Measurements from ENCODE around the gene NPTX1.

NPTX1 gene

DNA sequence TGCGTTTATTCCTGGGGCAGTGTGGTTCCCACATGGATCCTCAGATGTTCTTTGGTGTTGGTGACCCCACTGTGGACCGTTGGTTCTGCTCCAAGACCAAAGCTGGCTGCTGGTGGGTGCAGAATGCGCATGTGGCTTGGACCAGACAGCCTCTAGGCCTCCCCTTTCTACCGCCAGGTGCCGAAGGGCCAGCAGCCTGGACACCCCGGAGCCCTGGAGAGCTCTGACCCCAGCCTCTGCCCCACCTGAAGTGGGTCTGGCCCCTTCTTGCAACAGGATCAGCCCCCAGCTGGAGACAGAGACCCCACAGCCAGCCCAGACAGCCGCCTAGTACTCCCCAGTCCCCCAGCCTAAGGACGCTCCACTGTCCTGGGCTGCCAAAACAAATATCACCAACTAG is 18.4 kb downstream of the NPTX1 start:
- no peak for FAIRE-seq

DNA sequence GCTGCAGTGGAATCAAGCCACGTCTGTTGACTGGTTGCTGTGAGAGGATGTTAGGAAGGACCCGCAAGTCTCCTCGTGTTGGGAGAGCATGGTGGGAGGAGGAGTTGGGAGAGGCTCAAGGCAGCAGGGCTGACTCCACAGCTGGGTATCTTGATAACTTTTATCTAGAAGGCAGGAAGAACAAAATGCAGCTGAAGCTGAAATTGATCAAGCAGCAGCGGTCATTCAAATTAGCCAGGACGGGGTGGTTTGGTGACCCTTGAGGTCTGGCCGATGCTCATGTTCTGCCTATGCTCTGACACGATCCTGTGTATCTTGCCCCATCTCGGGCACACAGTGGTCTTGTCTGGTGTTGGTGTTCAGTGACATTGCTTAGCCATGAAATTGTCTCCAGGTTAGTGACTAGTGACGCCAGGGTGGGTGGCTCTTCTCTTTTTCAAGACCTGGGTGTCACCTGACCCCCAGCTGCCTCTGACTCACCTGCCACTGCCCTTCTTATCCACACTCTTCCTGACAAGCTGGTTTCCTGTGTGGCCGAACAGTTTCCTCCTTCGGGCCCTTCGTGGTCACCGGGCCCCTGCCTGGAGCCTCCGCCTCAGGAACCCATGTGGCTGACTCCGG is 19.1 kb downstream of the NPTX1 start:
- FAIRE-seq = no peak

DNA sequence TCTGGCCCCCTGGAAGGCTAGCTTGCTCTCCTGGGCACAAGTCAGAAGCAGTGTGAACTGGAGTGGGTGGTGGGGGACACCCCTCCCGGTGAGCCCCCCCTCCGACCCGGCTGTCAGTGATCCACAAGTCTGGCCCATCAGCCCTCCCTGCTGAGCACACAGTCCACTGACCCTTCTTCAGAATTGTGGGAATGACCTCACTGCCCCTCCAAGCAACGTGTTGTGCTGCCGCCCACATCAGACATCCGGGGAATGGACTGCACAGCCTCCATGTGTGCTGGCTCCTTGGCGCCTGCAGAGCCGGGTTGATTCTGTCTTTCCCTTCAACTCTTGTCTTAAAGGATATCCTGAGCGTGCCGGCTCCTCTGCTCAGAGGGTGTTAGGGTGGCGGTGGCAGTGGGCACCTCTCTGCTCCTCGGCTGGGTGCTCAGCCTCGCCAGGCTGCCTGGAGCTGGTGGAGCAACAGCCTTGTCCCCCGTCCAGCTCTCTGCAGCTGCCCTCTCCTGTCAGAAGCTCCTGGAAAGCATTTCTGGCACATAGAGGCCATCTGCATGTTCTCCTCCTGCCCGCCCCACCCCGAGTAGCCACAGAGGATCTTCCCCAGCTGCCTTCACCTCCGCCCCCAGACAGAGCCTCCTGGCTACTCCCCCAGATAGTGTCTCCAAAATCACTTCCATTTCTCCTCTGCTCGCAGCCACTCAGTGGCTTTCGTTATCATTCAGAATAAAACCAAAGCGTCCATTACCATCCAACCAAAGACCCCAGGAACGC is 19.8 kb downstream of the NPTX1 start:
- FAIRE-seq = no peak

- no peak for FAIRE-seq
Measured at GRCh38 chr17:80455784-80456183, 20.6 kb downstream of the NPTX1 start.

GRCh38 chr17:80455336-80455710 is 21.1 kb downstream of the NPTX1 start:
- FAIRE-seq = no peak

DNA sequence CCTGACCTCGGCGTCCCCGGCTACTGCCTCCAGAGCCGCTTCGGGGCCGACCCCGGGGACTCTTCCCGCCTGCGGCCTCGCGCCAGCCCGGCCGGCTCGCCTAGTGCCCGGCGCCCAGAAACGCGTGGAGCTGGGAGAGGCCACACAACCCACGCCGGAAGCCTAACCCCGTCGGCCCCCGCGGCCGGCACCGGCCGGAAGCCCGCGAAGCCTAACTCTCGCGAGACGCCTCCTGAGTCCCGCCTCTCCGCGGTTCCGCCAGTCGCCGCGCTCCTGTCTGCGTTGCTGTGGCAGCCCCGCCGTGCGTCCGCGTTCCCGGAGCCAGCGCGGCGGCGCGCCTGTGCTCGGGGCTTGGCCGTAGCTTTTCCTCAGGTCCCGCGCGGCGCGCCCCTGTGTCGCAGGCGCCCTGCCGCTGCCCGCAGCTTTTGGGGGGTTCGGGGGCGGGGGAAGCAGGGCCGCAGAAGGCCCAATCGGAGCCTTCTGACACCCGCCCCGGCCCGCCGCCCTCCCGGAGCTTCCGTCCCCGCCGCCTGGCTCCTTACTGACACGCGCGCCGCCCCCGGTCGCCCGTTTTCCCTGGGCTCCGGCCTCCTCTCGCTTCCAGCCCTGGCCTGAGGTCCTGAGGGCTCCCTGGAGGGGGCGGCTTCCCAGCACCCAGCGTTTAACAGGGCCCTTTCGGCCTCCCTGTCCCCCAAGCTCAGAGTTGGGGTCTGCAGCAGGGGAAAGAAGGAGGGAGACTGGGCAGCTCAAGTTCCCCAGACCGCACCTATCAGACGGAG is 21.7 kb downstream of the NPTX1 start:
- FAIRE-seq = no peak

DNA sequence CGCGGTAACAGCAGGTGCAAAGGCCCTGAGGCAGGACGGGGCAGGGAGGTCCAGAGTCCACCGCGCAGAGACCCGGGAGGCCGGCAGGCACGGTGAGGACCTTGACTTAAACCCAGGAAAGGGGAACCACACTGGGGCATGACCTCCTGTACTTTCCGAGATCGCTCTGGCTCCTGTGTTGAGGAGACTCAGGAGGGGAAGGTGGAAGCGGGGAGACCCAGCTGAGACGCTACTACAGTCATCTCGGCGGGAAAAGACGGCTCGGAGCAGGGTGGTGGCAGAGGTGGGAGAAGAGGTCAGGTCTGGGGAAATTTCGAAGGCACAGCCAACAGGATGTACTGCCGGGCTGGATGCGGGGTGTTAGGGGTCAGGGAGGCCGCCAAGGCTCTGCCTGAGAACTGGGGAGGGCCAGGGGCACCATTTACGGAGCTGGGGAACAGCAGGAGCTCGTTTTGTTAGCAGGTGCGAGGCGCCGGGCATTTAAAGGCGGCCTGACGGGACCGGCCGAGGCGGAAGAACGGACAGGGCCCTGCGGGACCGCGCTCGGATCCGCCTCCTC is 22.3 kb downstream of the NPTX1 start:
- FAIRE-seq = no peak

GRCh38 chr17:80453126-80453997 is 23.0 kb downstream of the NPTX1 start:
- no peak for FAIRE-seq

DNA sequence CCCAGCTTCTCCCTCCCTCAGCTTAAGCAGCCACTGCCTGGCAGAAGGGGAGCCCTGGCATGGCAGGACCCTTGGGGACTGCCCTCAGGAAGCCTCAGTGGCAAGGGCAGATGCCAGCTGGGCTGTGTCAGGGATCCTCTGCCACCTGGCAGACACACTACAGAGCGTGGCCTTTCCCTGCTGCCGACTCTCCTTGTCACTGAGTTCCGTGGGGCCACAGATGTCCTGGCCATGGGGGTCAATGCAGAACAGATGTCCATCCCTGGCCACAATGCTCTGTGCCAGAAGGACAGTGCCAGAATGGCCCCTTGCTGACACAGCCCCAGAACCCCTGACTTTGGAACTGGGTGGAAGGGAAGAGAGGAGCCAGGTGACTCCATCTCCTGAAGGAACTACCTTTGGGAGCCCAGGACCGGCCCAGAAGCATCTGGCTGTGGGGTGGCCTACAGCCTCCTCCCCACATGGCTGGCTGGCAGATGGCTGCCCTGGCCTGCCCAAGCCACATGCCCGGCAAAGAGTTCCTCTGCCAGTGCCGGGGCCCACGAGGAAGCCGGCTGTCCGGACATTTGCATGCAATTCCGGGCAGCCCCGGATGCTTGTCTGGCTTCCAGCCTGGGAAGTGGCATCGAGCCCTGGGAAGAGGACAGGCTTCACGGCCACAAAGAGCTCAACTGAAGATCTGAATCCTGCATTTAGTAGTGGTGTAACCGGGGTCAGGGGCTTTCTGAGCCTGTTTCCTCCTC is 24.1 kb downstream of the NPTX1 start:
- FAIRE-seq = no peak

- FAIRE-seq = no peak
Measured at GRCh38 chr17:80451104-80451775, 25.2 kb downstream of the NPTX1 start.

- no peak for FAIRE-seq
Measured at GRCh38 chr17:80449930-80450576, 26.4 kb downstream of the NPTX1 start.

GRCh38 chr17:80449194-80449929 is 27.0 kb downstream of the NPTX1 start:
- FAIRE-seq = no peak

- FAIRE-seq = no peak
Measured at GRCh38 chr17:80447790-80448189, 28.6 kb downstream of the NPTX1 start.

DNA sequence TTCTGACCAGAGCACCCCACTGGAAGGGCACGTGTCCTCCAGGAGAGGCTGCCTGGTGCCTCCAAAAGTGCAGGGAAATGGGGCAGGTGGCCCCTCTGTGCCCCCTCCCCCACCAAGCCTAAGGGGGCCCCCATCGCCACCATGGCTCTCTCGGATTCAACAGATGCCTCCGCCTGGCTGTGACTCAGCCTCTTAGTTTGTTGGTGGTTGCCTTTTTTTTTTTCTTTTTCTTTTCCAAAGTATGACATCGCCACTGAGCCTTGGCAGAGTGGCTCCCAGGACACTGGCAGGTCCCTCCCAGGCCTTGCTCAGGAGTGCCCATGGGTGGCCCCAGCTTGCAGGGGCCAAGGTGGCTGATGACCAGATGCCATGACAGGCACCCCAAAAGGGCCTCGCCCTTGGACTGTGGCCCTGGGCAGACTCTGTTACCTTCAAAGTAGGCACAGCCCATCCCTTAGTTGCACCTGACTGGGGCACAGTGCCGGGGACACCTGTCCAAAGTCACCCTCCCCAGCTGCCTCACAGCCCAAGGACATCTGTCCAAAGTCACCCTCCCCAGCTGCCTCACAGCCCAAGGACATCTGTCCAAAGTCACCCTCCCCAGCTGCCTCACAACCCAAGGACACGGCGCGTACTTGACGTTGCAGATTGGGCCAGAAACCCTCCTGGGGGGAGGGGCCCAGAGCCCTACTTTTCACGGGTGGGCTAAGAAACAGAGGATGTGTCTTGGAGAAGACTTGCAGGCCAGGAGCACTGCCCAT is 29.6 kb downstream of the NPTX1 start:
- FAIRE-seq = no peak

DNA sequence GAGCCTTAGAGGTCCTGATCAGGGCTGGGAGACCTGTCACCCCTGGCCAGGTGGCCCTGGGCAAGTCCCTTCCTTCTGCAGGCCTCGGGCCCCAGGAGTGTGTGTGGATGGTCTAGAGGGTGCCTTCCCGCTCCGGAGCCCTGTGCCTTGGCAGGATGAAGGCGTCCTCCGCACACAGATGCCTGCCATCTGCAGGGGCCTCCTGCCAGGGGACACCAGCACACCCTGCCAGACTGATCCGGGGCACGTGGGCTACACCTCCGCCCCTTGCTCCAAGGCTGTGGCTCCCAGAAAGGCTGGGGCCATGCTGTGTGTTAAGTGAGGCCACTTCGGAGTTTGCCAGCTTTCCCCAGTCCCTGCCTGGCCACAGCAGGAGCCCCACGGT is 30.7 kb downstream of the NPTX1 start:
- FAIRE-seq = no peak

GRCh38 chr17:80445007-80445725 is 31.2 kb downstream of the NPTX1 start:
- FAIRE-seq = no peak

DNA sequence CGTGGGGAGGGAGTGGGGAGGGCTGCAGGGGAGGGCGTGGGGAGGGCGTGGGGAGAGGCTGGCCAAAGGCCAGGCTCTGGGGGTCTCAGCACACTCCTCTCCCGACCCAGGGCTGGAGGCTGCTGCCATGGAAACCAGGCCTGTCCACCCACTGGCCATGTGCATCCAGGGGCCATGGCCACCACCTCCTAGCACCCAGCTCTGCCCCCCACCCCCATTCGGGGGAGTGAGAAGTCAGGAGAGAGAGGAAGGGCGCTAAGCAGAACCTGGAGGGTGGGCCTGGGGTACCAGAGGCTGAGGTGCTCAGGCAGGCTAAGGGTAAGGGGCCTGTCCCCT is 31.8 kb downstream of the NPTX1 start:
- FAIRE-seq = no peak

- FAIRE-seq = no peak
Measured at GRCh38 chr17:80443916-80444643, 32.3 kb downstream of the NPTX1 start.
